ENCODE data around the gene TM4SF20.

DNA sequence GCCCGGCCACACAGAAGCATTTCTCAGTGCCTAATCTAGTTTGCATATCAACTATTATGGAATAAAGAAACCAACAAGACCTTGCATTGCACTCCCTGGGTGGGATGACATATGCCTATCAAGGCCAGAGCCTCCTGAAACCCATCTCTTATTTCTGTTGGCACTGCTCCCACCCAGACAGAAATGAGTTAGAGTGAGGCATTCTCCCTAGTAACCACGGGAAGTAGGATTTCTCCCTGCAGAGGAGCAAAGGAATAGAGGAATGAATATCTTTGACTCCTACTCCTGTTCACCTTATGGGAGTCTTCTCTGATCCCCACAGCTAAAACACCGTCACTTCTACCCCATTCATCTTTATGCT, 32.9 kb upstream of the TM4SF20 start:
- TF ChIP-seq, protein P1, sequence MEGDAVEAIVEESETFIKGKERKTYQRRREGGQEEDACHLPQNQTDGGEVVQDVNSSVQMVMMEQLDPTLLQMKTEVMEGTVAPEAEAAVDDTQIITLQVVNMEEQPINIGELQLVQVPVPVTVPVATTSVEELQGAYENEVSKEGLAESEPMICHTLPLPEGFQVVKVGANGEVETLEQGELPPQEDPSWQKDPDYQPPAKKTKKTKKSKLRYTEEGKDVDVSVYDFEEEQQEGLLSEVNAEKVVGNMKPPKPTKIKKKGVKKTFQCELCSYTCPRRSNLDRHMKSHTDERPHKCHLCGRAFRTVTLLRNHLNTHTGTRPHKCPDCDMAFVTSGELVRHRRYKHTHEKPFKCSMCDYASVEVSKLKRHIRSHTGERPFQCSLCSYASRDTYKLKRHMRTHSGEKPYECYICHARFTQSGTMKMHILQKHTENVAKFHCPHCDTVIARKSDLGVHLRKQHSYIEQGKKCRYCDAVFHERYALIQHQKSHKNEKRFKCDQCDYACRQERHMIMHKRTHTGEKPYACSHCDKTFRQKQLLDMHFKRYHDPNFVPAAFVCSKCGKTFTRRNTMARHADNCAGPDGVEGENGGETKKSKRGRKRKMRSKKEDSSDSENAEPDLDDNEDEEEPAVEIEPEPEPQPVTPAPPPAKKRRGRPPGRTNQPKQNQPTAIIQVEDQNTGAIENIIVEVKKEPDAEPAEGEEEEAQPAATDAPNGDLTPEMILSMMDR (IDR thresholded peaks at IDR 0.05; ENCODE audit: insufficient read depth, low read length): no peak
- TF ChIP-seq SPI1 (IDR thresholded peaks at IDR 0.05; ENCODE audit: borderline replicate concordance, low read depth): no peak
- no peak for TF ChIP-seq GABPA (IDR thresholded peaks at IDR 0.05; ENCODE audit: low read depth)
- TF ChIP-seq POLR2AphosphoS5 (IDR thresholded peaks at IDR 0.05; ENCODE audit: low read depth): no peak
- no peak for TF ChIP-seq REST (IDR thresholded peaks at IDR 0.05; ENCODE audit: insufficient replicate concordance, low read depth)
